GM21825 (cell line): ENCODE data around the gene EXOC6.

Experiments
- ATAC-seq: cut with Tn5 transposase; IDR thresholded peaks from one replicate; pipeline ENCODE4 v1.9.1; 2021; ENCODE audit warnings: mild to moderate bottlenecking, moderate library complexity; ENCODE audit not compliant: unreplicated experiment

Gene EXOC6

DNA sequence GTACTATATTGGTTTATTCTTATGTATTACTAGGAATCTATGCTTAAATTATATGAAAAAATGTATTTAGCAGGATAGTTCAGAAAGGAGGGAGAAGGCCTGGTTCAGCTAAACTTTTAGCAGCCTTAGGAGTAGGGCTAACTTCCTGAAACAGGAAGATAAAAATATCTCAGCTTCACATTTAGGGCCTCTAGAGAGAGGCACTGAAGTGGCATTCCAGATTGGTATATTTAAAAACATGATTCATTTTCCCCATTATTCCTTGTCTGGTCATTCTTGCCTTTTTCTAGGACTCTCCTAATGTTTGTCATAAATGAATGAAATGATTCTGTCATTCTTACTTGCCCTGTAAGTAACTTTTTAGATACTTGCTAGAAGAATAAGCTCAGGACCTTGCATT lies 149.3 kb downstream of the EXOC6 start:
- ATAC-seq = no peak

DNA sequence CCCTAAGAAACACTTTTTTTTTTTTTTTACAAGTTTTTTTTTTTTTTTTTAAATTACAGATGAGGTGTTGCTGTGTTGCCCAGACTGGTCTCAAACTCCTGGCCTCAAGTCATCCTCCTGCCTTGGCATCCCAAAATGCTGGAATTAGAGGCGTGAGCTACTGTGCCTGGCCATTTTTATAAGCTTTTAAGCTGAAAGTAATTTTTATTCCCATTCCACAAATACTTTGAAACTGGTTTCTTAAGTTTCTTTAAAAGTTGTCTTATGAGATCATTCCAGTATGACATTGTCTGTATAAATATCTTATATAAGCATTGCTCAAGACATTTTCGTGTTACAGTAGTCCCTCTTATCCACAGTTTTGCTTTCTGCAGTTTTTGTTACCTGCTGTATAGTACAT lies 150.9 kb downstream of the EXOC6 start:
- ATAC-seq = no peak

DNA sequence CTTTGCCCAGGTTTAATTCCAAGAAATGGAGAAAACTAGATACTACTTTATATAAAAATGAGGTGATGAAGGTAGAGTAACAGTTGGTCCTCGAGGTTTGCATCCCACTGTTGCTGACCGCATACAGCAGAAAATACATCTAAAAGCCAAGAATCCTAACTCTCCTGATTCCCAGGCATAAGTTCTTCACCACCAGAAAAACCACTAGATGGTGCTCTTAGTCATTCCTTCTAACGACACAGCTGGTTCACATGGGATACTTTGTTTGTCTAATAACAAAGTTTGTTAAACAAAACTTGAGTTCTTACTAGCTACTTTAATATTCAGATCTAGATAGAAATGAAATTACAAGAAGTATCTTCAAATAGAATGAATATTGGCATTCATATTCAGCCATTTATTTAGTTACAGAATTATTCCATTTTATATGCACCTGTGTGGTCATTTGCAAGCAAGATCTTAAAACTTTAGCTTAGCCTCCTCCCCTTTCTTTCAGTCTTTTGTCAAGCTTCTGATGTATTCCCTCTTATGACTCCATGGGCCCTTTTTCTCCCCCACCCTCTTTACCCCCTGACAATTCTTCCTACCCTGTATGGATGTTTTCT lies 158.2 kb downstream of the EXOC6 start:
- ATAC-seq = no peak

DNA sequence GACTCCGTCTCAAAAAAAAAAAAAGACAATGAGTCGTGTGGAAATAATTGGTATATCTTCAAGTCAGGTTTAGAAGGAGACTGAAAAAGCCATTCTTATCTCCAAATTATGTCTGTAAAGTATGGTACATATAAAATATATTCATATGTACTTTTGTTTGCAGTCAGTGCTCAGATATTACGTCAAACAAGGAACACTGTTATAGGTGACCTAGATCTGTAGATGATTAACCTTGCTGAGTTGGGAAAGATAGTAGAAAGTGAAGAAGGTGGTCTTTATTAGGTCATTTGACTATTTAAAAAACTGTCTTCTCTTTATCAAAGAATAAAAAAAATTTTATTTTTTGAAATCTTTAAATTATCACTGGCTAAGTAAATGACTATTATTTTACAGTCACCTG lies 167.4 kb downstream of the EXOC6 start:
- no peak for ATAC-seq

DNA sequence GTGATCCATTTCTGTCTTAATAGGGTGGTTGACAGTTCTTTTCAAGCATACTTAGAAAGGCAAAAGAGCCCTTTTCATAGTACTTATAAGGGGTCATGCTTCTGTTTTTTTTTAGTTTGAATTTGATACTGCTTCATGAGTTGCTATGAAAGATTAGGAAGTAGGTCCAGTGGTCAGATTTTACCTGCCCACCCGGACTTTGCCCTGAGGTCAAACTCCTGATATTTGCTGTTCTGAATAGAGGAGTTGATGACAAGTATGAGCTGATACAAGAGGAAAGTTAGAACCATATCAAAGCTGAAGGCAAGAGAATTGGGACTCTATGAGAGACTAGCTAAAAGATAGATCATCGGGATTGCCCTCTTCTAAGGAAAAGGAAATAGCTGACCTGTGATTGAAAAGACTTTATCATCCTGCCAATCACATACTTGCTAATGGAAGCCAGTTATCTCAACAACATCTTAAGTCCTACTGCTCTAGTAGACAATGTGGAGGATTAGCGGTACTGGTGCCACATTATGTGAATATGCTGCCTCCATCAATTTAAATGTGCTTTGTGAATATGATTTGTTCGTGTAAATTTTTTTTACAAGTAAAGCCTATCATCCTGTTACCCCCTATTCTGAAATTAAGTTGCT lies 174.8 kb downstream of the EXOC6 start:
- no peak for ATAC-seq

DNA sequence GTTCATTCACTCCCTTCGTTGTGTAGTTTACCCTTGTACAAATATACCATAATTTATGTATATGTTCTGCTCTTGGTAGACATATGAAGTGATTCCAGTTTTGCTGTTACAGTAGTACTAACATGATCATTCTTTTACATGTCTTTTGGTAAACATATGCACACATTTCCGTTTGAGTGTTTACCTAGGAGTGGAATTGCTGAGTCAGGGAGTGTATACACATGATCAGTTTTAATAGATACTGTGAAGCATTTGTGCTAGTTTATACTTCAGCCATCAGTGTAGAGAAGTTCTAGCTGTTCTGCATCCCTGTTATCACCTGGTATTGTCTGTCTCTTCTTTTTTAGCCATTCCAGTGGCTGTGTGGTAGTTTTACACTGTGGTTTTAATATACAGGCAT lies 177.8 kb downstream of the EXOC6 start:
- no peak for ATAC-seq

DNA sequence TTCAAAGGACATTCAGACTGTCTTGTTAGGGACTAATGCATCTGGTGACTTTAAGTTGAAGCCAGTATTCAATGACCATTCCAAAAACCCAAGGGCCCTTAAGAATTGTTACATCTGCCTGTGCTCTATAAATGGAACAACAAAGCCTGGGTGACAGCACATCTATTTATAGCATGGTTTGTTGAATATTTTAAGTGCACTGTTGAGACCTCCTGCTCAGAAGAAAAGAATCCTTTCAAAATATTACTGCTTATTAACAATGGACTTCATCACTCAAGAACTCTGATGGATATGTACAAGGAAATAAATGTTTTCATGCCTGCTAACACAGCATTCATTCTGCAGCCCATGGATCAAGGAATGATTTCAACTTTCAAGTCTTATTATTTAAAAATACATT lies 179.2 kb downstream of the EXOC6 start:
- ATAC-seq = no peak

DNA sequence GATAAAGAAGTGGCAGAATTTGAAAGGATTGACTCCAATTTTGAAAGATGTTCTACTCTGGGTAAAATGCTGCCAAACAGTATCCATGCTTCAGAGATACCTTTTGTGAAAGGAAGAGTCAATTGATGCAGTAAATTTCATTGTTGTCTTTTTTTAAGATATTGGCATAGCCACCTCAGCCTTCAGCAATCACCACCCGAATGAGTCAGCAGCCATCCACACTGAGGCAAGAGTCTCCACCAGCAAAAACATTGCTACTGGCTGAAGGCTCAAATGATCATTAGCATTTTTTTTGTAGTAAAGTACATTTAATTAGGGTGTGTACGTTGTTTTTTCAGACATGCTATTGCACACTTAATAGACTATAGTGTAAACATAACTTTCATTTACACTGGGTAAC lies 180.6 kb downstream of the EXOC6 start:
- no peak for ATAC-seq

DNA sequence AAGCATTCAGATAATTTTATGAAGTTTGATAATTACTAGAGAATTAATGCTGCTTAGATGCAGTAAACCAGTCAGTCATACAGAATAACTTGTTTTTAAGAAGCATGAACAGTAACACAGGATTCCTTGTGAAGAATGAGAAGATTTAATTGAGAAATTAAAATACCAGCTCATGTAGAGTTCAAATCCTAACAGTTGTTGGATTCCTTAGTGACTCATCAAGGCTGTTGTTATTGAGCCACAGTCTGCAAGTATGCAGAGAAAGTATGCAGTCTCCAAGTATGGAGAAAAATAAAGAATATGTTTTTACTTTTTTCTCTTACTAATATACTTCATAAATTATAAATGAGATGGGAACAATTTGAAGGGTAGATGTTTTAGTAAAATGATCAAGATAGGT lies 182.1 kb downstream of the EXOC6 start:
- no peak for ATAC-seq

DNA sequence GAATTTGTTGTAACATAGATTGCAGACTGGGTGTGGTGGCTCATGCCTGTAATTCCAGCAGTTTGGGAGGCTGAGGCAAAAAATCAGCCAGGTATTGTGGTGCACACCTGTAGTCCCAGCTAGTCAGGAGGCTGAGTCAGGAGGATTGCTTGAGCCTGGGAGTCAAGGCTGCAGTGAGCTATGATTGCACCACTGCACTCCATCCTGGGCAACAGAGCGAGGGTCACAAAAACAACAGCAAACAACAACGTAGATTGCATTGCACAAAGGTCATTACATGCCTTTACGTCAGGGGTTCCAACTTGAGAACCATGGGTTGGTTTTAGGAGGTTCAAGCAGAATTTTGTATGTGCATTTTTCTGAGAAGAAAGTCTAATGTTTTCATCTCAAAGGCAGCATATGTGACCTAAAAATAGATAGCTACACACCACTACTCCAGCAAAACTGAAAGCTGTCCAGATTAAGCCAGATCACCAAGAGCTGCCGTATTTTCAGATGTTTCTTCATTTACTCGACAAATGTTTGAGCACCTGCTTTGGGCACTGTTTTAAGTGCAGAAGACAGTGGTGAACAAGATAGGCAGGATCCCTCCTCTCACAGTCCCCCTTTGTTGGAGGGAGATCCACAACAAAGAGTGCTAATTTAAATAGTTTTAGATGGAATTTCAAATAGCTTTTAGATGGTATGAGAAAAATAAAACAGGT lies 183.9 kb downstream of the EXOC6 start:
- no peak for ATAC-seq

DNA sequence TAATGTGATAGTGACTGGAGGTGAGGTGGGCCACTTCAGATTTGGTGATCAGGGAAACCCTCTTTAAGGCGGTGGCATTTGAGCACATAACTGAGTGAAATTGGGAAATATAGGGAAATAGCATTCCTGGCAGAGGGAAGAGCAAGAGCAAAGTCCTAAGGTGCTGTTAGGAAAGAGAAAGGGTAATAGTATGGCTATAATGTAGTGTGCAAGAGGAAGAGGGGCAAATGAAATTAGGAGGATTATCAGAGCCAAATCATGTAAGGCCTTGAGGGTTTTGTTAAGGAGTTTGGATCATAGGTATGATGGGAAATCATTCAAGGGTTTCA lies 184.5 kb downstream of the EXOC6 start:
- ATAC-seq = no peak

DNA sequence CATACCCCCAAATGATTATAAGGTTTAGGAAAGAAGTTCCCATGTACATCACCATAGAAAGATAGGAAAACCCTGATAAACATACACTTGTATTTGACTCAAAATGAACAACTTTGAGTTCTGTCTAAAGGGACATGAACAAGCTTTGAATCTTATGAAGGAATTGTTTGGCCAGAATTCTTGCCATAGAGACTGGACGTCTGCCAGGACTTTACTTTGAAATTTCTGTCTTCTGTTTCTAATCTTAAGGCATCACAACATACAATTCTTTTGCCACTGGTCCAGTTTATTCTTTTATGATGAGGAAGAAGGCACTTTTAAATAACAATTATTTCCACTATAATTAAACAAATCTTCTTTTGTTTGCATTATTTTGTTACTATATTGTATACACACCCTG lies 186.1 kb downstream of the EXOC6 start:
- ATAC-seq = no peak

DNA sequence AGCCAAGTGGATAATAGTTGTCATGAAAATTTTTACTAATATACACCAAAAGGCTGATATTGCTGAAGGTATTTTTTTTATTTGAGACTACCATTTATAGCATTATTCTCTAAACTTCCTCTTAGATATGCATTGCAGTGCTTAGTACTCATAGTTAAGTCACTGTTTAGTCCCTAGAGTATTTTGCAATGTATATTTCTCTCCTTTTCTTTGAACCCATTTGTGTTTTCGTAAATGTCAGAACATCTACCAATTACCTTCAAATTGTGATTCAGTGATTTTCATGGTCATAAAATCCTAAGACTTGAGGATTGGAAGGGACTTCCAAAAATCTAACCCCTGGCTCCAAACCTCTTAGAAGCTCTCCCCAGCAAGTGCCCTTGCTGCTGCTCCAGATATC lies 190.8 kb downstream of the EXOC6 start:
- ATAC-seq = no peak

DNA sequence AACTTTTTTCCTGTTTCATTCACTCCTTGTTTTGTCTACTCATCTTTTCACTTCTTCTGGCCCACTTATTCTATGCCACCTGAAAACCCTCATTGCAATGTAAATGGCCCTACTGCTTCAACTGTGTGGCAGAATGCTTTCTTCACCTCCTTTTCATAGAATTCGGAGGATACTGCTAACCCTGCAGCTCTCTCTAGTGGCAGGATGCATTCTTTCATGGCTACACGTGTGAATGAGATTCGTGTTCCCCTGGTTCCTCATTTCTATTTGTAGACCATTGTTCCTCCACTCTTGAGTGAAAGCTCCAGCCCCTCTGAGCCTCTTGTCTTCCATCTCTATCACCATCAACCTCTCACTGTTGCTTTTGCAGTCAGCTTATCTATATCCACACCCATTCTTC lies 191.4 kb downstream of the EXOC6 start:
- ATAC-seq = no peak

DNA sequence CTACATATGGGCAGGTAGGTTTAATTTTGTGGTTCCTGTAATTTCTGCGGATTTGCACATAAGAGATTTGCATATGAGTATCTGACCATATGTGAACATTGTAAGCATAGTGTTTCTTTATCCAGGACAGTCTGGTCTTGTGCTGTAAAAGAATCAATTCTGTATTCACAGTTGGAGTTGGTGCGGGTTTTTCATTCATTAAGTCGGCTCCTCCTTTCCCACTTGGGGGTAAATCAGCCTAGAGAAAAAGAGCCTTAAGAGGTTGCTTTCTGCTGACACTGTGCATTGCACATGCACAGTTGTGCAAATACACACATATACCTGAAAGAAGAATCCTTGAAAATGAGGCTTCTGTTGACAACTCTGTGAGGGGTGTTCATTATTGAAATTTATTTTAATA lies 206.2 kb downstream of the EXOC6 start:
- no peak for ATAC-seq

DNA sequence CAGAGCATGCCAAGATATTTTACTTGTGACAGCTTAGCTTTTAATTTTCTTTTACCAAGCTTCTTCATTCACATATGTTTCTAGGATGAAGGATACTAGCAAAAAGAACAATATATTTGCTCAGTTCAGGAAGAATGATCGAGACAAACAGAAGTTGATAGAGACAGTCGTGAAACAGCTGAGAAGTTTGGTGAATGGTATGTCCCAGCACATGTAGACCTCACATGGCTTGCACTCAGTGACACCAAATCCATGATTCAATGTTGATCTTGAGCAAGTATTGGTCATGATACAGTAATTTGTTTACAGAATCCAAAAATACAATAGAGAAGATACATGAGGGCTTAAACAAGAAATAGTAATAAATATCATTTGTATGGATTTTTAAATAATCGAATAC lies 209.8 kb downstream of the EXOC6 start:
- no peak for ATAC-seq

DNA sequence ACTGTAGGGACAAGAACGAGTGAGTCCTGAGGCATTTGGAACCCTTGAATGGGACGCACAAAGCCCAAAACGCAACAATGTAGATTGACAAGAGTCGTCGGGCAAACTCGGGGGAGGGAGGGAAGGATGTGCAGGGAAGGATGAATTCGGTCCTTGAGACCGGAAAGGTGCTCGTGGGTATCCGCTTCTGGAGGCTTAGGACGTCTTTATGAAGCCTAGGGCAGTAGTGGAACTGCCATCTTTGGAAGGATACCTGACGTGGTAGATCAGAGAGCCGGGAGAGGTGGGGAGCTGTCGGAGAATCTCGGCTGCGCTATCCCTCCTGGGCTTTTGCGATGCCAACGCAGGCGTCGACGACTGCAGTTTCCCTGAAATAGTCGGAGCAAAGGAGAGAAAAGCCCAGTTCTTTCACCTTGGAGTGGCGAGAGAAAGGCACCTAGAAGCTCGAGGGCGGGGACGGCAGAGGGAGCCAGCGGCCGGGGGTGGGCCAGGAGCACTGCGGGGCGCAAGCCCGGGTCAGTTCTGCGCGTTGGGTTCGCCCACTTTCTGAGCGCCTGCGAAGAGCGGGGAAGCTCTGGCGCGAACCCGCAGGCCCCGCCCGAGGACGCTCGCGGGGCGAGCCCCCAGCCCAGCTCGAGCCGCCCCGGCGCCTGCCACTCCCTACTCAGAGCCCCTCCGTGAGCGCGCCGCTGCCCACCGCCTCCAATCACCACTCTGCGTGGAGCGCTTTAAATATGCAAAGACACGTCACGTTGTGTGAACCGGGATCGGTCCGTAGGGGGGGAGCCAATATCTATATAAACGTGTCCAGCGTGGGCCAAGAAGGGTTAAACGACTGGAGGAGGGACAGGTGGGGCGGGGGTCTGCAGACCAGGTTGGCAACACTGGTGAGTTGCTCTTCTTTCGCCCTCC lies 211.9 kb downstream of the EXOC6 start, which contains the start of gene CYP26C1:
Gene CYP26C1, plus strand, starts transcription at position 824 of the 912 bp plus-strand sequence. CDS start 466 bp downstream, outside the sequence.
- no peak for ATAC-seq

DNA sequence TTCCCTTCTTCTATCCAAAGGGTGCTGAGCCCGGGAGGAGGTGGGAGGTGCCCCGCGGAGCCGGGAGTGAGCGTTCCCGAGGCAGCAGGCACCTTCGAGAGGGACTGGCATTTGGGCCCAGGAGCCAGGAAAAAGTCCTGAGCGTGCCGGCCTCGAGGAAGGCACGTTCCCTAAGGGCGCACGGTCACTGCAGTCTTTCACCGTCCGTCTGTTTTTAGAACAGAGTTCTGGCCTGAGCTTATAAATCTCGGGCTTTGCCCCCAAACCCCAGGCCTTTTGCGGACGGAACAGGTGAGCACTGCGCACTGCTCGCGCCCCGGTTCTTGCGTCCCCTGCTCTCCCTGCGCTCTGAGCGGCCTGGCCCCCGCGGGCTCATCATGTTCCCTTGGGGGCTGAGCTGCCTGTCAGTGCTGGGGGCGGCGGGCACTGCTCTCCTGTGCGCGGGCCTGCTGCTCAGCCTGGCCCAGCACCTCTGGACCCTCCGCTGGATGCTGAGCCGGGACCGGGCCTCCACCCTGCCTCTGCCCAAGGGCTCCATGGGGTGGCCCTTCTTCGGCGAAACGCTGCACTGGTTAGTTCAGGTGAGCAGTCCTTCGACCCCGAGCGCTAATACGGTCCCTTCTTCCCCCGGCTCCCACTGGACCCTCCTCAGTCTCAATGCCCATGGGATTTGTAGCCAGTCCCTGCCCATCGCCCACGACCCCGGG lies 212.7 kb downstream of the EXOC6 start:
- ATAC-seq = no peak

DNA sequence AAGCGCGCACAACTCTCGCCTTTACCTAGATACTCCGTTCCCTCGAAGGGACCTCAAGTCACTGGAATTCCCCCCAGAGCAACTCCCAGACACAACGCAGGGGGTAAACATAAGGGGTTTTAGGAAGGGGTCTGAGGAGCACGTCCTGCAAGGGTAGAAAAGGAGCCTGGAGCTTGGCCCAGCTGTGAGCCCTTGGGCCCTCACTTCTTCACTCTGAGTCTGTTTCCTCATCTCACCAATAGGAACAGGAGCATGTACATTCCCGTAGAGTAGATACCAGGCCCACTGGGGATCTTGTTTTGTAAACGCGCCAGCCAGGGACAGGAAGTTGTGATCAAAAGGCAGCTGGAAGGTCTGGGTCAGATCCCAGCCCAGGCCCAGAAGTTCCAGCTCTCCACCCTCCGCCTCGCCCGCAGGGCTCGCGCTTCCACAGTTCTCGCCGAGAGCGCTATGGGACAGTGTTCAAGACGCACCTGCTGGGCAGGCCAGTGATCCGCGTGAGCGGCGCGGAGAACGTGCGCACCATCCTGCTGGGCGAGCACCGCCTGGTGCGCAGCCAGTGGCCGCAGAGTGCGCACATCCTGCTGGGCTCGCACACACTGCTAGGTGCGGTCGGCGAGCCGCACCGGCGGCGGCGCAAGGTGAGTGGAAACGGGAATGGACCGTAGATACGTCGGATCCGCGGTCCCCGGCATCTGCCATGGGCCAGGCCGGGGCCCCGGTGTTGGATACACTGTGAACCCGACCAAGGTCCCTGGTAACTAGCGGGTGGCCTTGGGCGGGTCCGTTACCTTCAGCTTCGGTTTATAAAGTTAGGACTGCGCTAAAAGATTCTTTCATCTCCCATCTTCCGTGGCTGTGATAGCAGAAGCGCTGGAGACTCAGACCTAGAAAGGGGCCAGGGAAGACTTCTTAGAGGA lies 213.5 kb downstream of the EXOC6 start:
- no peak for ATAC-seq
